Measurements from ENCODE around the gene RNF115. TPM values are rescaled to one million over a fixed set of nuclear protein-coding genes. Genes with fewer than 3 reads are reported as not detected.
A peak's percentile ranks its signal among the peaks of the same experiment; 100 is the strongest.

RNF115 gene
- total RNA-seq, 1 experiment from 2014 or later, result 10.0 TPM

DNA sequence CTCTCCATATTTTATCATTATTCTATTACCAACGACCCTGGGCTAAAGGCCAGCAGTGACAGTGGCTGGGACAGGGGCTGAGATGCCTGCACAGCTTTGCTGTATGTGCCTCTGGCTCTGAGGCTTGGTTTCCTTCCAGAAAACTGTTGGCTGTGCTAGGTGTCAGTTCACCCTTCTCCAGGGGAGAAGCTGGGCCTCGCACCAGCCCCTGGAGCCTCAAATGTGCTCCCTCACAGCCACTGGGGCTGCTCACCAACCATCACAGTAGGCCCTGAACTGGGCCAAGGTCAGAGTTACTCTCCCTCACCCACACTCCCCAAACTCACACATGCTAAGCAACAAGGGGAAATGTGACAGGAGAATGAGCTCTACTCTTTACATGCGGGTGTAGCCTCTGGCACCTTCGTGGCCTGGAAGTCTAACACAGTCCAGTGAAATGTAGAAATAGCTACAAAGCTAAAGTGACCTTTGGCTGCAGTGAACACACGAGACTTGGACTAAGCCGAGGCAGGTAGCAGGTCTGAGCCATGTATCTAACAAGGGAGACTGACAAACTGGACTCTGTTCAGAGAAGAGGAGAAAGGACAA lies 109.3 kb downstream of the RNF115 start:
- no peak overlapping the region for H3K27ac ChIP-seq
- H3K4me3 ChIP-seq, result no peak overlapping the region
- no peak for DNase-seq
- no peaks in the 10 kb centered on the region for H3K27me3 ChIP-seq
- H3K9me3 ChIP-seq (replicated peaks), result no peaks in the 10 kb centered on the region
- H3K4me1 ChIP-seq, result no peaks in the 10 kb centered on the region
- no peaks in the 10 kb centered on the region for H3K36me3 ChIP-seq

DNA sequence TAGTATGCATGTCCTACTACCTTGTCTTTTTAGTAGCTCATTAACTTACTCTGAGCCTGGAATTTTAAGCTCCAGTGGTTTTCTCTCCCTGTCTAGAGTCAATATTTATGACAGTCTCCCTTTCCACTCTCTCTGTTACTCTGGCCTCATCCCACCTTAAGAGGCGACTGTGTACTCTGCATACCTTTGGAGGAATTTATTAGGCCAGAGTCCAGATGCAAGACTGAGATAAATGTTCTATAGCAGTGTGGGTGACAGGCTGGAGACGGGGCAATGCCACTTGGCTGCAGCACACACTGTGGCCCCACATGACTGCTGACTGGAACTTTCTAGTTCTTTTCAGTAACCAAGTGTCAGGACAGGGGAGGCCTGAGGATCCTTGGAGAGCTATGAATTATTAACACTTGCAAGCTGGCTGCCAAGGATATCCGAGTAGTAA lies 112.7 kb downstream of the RNF115 start:
- Histone ChIP-seq H3K4me3 (no peak overlapping the region), H3K27ac (no peak overlapping the region), H3K27me3 (no peaks in the 10 kb centered on the region), H3K4me1 (peaks cover 10% of the 10 kb centered on the region; the same call in 1 of the 2 replicates), H3K36me3 (no peaks in the 10 kb centered on the region), H3K9me3 (replicated peaks) (no peaks in the 10 kb centered on the region)
- DNase-seq, result no peak

DNA sequence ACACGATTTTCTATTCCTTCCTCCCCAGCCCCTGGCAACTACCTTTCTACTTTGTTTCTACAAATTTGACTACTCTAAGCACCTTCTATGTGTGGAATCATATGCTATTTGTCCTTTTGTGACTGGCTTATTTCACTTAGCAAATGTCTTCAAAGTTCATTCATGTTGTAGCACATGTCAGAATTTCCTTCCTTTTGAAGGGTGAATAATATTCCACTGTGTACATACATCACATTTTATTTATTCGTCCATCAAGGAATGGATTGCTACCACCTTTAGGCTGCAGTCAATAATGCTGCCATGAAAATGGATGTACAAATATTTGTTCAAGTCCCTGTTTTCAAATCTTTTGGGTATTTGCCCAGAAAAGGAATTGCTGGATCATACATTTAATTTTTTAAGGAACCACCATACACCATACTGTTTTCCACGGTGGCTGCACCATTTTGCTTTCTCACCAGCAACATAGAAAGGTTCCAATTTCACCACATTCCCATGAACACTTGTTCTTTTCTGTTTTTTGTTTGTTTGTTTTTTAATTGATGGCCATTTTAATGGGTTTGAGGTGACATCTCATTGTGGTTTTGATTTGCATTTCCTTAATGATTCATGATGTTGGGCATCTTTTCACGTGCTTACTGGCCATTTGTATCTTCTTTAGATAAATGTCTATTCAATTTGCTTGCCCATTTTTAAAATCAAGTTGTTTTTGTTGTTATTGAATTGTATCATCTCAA lies 113.4 kb downstream of the RNF115 start:
- DNase-seq, result no peak
- no peaks in the 10 kb centered on the region for H3K9me3 ChIP-seq (replicated peaks)
- H3K4me1 ChIP-seq, result peaks cover 10% of the 10 kb centered on the region; the same call in 1 of the 2 replicates
- no peaks in the 10 kb centered on the region for H3K36me3 ChIP-seq
- H3K27me3 ChIP-seq, result no peaks in the 10 kb centered on the region
- H3K27ac ChIP-seq, result no peak overlapping the region
- no peak overlapping the region for H3K4me3 ChIP-seq

DNA sequence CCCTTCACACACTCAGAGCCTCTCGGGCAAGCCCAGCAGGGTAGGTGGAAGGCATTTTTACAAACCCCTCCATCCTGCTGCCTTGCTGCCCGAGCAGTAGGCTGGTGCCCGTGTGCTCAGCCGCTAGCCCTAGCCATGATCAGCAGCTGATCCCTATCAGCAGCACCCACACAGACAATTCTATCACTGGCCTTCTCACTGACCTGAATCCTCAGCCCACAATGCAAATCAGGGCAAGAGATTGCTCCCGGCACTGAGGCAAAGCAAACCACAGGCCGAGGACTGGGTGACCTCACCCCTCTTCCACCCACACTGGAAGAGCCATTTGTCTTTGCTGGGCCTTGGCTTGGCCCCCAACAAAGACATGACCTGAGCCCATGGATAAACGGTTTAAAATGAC lies 115.8 kb downstream of the RNF115 start:
- no peaks in the 10 kb centered on the region for H3K9me3 ChIP-seq (replicated peaks)
- no peak overlapping the region for H3K27ac ChIP-seq
- H3K27me3 ChIP-seq, result no peaks in the 10 kb centered on the region
- H3K4me1 ChIP-seq, result peaks cover 10% of the 10 kb centered on the region; the same call in 1 of the 2 replicates
- peak; percentile 36 to 55 for DNase-seq
- no peaks in the 10 kb centered on the region for H3K36me3 ChIP-seq
- H3K4me3 ChIP-seq, result no peak overlapping the region

DNA sequence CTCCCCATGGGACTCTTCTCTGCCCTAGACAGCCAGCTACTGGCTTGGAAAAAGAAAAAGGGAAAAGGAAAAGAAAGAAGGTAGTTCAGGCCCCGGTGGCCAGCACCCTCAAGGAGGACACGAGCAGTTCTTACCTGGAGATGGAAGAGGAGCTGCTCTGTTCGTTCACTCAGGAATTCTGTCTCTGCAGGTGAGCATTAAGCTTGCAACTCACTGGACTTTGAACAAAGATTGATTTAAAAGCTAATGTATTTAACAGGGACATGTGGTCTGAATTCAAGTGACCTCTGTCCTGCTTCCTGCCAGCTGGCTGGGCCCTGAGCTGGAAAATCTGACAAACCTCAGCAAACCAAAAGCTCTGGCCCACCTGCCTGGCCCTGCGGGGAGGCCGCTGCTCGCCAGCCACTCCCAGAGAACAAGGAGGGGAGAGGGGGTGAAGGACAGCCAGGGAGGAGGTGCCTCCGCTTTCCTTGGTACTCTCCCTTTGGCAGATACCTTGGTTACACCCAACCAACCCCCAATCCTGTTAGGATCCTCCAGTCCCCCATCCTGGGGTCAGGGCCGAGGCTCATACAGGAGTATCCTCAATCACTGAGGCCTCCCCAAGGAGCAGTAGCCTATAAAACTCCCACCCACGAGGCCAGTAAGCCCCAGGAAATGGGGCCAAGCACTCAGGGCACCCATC lies 116.6 kb downstream of the RNF115 start, which contains the start of gene PDZK1:
Gene PDZK1, minus strand, starts transcription at position 186 of the 685 bp plus-strand sequence. CDS start 19,347 bp downstream, outside the sequence.
- H3K27ac ChIP-seq, result no peak within 1 kb of the TSS
- DNase-seq, result peak in 1 of 2 experiments; percentile 17
- no peaks in the 10 kb centered on the region for H3K9me3 ChIP-seq (replicated peaks)
- no peak within 1 kb of the TSS for H3K4me3 ChIP-seq
- H3K4me1 ChIP-seq, result peaks cover 10% of the 10 kb centered on the region; the same call in 1 of the 2 replicates
- no peaks in the 10 kb centered on the region for H3K36me3 ChIP-seq
- H3K27me3 ChIP-seq, result no peaks in the 10 kb centered on the region

DNA sequence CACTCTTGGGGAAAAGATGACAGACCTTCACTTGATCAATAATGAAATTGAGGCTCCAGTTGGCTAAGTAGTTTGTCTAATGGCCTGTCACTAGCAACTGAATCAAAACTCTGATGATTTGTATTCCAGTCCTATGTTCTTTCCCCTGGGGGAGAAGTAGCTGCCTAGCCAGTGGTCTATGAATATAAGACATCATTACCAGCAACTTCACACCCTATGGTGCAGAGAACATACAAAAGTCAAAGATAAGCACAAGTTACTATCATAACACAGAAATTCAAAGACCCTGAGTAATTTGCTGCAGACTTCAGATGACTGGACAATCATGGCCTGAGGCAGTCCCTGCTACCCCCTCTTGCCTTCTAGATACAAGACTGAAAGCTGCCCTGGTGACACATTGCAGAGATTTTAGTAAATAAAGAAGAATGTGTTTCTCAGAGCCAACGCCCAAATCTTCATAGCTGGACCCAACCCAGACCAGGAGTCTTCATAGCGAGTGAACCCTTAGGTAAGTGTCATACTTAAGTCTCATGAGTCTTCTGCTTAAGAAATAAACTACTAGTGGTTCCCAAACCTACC lies 117.7 kb downstream of the RNF115 start:
- H3K4me3 ChIP-seq, result no peak overlapping the region
- H3K4me1 ChIP-seq, result peaks cover 10% of the 10 kb centered on the region; the same call in 1 of the 2 replicates
- DNase-seq, result no peak
- H3K27me3 ChIP-seq, result no peaks in the 10 kb centered on the region
- no peak overlapping the region for H3K27ac ChIP-seq
- H3K9me3 ChIP-seq (replicated peaks), result no peaks in the 10 kb centered on the region
- no peaks in the 10 kb centered on the region for H3K36me3 ChIP-seq

DNA sequence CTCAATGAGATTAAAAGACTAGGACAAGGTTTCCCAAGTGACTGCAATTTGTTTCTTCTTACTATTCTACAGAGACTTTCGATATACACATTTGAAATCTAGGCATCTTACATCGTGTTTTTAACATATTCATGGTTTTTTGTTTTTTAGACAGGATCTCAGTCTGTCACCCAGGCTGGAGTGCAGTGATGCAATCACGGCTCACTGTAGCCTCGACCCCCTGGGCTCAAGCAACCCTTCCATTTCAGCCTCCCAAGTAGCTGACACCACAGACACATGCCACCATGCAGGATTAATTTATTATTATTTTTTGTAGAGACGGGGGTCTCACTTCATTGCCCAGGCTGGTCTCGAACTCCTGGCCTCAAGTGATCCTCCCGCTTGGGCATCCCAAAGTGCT lies 118.3 kb downstream of the RNF115 start:
- Histone ChIP-seq H3K36me3 (no peaks in the 10 kb centered on the region), H3K9me3 (replicated peaks) (no peaks in the 10 kb centered on the region), H3K27me3 (no peaks in the 10 kb centered on the region), H3K4me3 (no peak overlapping the region), H3K27ac (no peak overlapping the region), H3K4me1 (peaks cover 10% of the 10 kb centered on the region; the same call in 1 of the 2 replicates)
- DNase-seq, result no peak

DNA sequence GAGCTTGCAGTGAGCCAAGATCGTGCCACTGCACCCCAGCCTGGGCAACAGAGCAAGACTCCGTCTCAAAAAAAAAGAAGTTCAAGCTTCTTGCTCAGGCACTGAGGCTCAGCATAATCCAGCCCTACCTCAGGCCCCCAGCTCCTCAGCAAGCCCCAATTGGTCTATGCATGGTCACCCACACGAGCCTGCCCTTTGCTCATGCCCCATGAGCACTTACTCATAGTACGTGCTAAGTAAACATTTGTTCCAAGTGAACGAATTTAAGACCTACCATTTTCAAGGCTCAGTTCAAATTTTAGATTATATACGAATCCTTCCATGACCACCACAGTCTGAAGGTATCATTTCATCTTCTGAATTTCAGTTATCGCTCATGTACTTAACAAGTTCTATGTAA lies 121.1 kb downstream of the RNF115 start:
- Histone ChIP-seq H3K4me1 (peaks cover 8% of the 10 kb centered on the region; the same call in 1 of the 2 replicates), H3K9me3 (replicated peaks) (no peaks in the 10 kb centered on the region), H3K27me3 (no peaks in the 10 kb centered on the region), H3K36me3 (no peaks in the 10 kb centered on the region), H3K27ac (no peak overlapping the region), H3K4me3 (no peak overlapping the region)
- no peak for DNase-seq

DNA sequence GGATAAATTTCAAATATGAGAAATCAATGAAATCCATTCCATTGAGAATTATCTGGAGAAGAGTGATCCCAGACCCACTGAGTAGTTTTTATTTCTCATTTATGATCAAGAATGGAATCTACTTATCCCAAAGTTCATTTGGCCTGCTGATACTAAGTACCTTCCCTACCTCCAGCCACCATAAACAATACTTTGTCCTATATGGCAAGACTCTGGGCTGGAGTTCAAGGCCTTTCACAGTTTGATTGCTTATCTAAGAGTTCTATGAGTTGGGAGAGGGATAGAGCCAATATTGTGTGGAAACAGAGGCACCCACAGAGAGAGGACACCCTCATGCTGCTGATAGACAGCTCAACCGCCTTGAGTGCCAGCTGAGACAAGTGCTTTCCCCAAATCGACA lies 121.8 kb downstream of the RNF115 start:
- no peak overlapping the region for H3K27ac ChIP-seq
- no peak for DNase-seq

DNA sequence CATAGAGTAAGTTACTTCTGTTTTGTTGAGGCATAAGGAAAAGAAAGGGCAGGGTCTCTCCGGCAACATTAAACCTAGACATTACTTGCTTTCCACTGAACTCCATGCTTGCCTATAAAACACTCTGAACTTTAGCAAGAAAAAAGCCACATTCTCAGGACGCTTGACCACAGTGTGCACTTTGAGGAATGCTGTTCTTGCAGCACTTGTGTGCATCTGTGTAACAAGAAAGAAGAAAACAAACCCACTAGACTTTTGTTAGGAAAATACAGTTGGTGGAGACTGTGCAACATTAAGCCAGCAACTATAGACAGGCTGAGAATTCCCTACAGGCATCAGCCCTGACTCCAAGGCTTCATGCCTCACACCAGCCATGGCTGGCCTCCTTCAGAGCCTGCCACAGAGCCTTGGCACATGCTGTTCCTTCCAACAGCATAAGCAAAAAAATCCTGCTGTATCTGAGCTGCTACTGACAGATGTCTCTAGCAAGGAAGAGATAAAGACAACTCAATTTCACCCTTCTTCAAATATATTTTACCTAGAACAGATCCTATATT lies 122.5 kb downstream of the RNF115 start:
- no peak overlapping the region for H3K27ac ChIP-seq
- peaks cover 7% of the 10 kb centered on the region for H3K4me1 ChIP-seq

More for the DNA sequence above, 121.8 kb downstream of the RNF115 start:
- Histone ChIP-seq H3K36me3 (no peaks in the 10 kb centered on the region), H3K4me1 (peaks cover under 1% of the 10 kb centered on the region; the same call in 1 of the 2 replicates), H3K9me3 (replicated peaks) (no peaks in the 10 kb centered on the region), H3K4me3 (no peak overlapping the region), H3K27me3 (no peaks in the 10 kb centered on the region)

DNA sequence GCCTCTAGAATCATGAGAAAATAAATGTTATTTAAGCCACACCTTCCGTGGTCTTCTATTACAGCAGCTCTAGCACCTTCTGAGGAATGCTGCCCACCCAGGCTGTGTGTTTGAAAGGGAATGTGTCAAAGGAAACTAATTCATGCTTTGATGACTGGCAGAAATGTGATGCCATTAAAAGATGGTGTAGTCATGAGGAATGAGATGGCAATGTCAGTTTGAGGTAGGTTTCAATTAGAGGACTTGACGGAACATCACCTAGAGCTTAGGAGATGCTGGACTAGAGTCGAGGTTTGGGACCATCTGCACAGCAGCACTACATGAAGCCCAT lies 127.3 kb downstream of the RNF115 start:
- Histone ChIP-seq H3K36me3 (no peaks in the 10 kb centered on the region), H3K9me3 (replicated peaks) (no peaks in the 10 kb centered on the region), H3K27me3 (no peaks in the 10 kb centered on the region), H3K27ac (peak overlapping the region; percentile 80), H3K4me3 (no peak overlapping the region), H3K4me1 (peaks cover 22% of the 10 kb centered on the region)
- DNase-seq, result no peak

More for the DNA sequence above, 122.5 kb downstream of the RNF115 start:
- no peak for DNase-seq
- Histone ChIP-seq H3K27me3 (no peaks in the 10 kb centered on the region), H3K4me3 (no peak overlapping the region), H3K9me3 (replicated peaks) (no peaks in the 10 kb centered on the region), H3K36me3 (no peaks in the 10 kb centered on the region)

DNA sequence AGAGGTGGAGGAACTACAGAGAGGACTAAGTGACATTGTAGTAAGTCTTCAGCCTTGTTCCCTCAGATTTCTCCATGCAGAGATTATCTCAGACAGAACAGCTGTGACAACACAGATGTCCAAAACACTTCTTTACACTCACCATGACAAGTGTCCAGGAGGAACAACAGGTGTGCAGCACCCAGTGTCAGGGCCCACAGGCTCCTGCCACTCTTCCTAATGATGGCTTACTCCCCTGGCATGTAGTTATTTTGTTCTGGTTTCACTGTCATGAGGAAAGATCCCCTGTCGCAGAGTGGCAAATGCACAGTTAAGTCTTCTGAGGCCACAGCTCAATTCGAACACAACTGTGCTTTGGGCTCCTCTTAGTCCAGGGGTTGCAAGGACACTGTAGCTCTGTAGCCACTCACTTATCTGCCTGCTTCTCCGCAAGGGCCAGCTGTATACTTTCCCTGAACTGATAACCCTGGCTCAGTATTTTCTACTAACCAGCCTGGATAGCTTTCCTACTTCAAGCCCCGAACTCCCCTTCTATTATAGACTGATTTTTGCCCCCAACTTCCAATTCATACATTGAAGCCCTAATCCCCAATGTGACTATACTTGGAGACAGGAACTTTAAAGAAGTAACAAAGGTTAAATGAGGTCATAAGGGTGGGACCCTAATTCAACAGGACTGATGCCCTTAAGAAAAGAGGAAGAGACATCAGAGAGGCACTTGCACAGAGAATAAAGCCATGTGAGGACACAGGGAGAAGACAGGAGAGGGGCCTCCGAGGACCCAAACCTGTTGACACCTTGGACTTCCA lies 127.9 kb downstream of the RNF115 start:
- Histone ChIP-seq H3K27ac (peak overlapping the region; percentile 80), H3K4me3 (no peak overlapping the region), H3K9me3 (replicated peaks) (no peaks in the 10 kb centered on the region), H3K36me3 (no peaks in the 10 kb centered on the region), H3K27me3 (no peaks in the 10 kb centered on the region), H3K4me1 (peaks cover 28% of the 10 kb centered on the region)
- peak; percentile 79 to 91 for DNase-seq

DNA sequence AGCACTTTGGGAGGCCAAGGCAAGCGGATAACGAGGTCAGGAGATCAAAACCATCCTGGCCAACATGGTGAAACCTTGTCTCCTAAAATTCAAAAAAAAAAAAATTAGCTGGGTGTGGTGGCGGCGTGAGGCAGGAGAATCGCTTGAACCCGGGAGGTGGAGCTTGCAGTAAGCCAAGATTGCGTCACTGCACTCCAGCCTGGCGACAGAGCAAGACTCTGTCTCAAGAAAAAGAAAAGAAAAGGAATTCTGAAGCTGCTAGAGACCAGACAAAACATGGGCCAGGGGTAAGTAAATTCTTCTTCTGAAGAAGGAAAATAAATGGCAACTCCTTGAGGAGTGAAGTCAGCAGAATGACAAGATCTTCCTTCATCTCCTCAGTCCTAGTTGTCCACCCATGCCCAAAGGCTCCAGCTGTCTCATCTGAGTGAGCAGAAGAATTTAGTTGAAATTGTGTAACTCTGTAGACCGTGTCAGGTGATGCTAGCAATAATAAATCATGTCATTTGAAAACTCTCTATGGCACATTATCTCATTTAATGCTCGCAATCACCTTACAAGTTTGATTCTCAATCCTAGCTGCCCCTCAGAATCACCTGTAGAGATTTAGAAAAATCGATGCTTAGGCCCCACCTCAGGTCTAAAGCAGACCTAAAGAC lies 131.0 kb downstream of the RNF115 start:
- Histone ChIP-seq H3K4me3 (no peak overlapping the region), H3K4me1 (peaks cover 43% of the 10 kb centered on the region), H3K9me3 (replicated peaks) (no peaks in the 10 kb centered on the region), H3K36me3 (no peaks in the 10 kb centered on the region), H3K27me3 (no peaks in the 10 kb centered on the region), H3K27ac (no peak overlapping the region)
- DNase-seq, result no peak

All from SJCRH30 (cell line).